ENCODE data around the gene POLN.

Gene POLN

DNA sequence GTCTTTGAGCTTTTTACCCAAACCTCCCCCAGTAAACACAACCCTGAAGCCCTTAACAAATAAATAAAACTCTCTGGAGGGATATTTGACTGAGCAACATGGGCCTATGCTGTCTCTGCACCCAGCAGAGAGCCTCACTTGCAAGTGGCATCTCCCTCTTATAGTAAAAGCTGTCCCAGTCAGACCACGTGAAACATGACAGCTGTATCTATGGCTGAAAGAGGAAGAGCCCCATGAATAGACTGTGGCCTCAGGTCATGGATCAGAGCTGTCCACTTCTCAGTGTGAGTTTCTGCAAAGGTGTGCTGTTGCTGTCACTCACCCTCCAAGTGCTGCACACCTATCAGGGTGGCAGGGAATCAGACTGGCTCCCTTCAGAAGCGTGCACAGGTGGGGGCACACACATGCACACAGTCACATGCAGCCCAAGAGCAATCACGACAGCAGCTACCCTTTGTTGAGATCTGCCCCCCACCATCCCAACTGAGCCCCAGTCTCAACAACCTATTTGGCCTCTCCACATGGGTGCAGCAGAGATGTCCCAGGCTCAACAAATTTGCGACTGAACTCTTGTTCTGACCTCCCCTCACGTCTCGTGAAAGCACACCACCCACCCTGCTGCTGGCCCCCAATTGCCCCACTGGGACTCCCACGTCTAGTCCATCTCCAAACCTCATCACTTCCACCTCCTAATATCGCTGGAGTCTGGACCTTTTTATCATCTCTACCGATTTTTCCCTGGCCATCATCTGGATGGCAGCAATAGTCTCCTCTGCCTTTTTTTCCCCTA, 137.2 kb downstream of the POLN start:
- Mint-ChIP-seq H3K9me3 (peaks cover 5% of the 10 kb centered on the region), H3K4me1 (no peaks in the 10 kb centered on the region), H3K27me3 (peaks cover 5% of the 10 kb centered on the region), H3K27ac (no peak overlapping the region), H3K36me3 (no peaks in the 10 kb centered on the region), H3K4me3 (no peak overlapping the region)

DNA sequence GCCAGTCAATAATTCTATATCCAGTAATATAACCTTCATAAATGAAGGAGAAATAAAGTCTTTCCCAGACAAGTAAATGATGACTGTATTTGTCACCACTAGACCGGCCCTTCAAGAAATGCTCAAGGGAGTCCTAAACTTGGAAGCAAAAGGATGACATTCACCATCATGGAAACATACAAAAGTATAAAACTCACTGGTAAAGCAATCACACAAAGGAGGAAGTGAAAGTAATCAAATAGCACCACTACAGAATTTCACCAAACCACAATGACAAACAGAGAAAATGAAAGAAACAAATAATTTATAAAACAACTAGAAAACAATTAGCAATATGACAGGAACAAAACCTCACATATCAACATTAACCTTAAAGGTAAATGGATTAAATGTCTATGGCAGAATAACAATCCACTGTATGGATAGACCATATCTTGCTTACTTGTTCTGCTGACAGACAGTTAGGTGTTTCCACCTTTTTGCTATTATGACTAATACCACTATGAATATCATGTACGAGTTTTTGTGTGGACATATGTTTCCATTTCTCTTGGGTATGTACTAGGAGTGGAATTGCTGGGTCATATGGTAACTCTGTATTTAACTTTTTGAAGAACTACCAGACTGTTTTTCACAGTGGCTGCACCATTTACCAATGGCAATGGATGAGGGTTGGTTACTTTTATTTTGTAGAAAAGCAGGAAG, 137.9 kb downstream of the POLN start:
- H3K27me3 Mint-ChIP-seq, result peaks cover 5% of the 10 kb centered on the region
- H3K27ac Mint-ChIP-seq, result no peak overlapping the region
- no peaks in the 10 kb centered on the region for H3K4me1 Mint-ChIP-seq
- peaks cover 5% of the 10 kb centered on the region for H3K9me3 Mint-ChIP-seq
- H3K4me3 Mint-ChIP-seq, result no peak overlapping the region
- H3K36me3 Mint-ChIP-seq, result no peaks in the 10 kb centered on the region

DNA sequence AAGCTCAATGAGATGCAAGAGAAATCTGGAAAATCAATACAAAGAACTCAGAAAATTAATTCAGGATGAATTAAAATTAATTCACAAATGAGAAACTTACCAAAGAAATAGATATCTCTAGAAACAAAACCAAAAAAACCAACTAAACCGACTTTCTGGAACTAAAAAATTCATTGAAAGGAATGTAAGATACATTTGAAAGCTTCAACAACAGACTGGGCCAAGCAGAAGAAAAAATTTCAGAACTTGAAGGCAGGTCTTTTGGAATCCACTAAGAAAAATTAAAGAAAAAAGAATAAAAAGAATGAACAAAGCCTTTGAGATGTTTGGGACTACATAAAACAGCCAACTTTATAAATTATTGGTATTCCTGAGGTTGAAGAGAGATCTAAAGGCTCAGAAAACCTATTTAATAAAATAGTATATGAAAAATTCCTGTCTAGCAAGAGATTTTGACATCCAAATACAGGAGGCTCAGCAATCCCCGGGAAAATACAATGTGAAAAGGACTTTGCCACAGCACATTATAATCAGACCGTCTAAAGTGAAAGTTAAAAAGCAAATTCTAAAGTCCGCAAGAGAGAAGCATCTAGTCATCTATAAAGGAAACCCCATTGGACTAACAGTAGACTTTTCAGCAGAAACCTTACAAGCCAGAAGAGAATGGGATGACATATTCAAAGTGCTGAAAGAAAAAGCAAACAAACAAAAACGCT, 138.6 kb downstream of the POLN start:
- no peak overlapping the region for H3K4me3 Mint-ChIP-seq
- H3K4me1 Mint-ChIP-seq, result no peaks in the 10 kb centered on the region
- peaks cover 1% of the 10 kb centered on the region for H3K27me3 Mint-ChIP-seq
- H3K36me3 Mint-ChIP-seq, result no peaks in the 10 kb centered on the region
- peaks cover 5% of the 10 kb centered on the region for H3K9me3 Mint-ChIP-seq
- no peak overlapping the region for H3K27ac Mint-ChIP-seq

DNA sequence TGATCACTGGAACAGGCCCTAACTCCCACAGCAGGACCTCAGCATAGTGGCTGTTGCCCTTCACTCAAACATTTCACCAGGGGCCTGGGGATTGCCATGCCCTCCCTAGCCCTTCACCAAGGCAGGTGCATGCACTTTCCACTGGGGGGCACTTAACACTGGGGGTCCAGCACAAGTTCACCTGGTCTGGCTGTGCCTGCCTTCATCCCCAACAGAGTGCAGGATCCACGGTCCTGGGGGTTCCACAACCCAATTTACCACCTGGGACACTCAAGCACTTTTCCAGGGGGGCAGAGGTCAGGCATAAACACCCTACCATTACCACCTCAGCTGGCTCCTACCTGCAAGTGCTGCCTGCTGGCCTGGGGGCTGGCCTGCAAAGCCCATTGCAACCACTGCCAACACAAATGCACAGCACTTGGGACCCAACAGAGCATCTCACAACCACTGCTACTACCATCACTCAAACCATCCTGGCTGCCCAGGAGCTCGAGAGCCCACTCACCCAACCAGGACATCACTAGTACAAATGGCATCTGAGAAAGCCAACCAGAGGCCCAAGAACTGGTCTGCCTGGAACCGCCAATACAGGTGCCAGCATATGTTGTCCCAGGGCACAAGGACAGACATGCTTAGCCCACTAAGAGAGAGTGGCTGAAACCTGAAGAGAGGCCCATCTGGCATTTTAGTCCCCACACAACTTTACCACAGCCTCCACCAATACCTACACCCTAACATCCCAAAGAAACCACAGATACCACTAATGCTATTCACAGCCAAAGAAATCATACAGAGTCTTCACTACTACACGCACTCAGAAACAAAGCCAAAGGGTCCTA, 139.7 kb downstream of the POLN start:
- no peak overlapping the region for H3K27ac Mint-ChIP-seq
- H3K27me3 Mint-ChIP-seq, result peaks cover 1% of the 10 kb centered on the region
- no peaks in the 10 kb centered on the region for H3K36me3 Mint-ChIP-seq
- H3K4me1 Mint-ChIP-seq, result no peaks in the 10 kb centered on the region
- H3K9me3 Mint-ChIP-seq, result peaks cover 5% of the 10 kb centered on the region
- no peak overlapping the region for H3K4me3 Mint-ChIP-seq

DNA sequence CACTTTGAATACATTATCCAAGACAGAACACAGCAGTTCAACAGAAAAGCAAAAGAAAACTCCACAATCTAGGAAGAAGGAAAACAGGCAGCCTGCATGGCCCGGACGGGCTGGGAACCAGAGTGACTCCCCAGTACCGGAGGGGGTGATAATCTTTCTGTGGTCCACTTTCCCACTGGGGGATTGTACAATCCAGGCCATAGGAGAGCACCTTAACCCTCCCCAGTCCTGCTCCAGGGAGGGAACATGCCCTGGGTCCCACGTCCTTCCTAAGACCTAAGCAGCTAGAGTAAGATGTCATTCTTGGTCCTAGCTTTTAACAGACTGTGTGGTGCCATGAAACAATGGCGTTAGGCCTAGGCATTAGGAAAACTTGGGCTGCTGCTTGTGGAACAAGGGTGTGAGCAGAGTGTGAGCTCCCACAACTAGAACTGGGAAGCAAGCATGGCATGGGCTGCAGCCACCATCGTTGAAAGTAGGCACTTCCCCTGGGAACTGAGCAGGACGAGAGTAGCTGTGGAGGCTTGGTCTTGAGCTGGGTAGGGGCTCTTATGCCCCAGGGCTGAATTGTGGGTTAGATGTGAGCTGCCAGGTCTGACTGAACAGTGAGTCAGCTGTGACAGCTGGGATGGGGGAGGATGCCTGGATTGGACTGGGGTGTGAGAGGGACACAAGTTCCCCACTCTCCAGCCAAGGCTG, 140.4 kb downstream of the POLN start:
- peaks cover 1% of the 10 kb centered on the region for H3K27me3 Mint-ChIP-seq
- H3K36me3 Mint-ChIP-seq, result peaks cover under 1% of the 10 kb centered on the region
- peaks cover 11% of the 10 kb centered on the region for H3K9me3 Mint-ChIP-seq

DNA sequence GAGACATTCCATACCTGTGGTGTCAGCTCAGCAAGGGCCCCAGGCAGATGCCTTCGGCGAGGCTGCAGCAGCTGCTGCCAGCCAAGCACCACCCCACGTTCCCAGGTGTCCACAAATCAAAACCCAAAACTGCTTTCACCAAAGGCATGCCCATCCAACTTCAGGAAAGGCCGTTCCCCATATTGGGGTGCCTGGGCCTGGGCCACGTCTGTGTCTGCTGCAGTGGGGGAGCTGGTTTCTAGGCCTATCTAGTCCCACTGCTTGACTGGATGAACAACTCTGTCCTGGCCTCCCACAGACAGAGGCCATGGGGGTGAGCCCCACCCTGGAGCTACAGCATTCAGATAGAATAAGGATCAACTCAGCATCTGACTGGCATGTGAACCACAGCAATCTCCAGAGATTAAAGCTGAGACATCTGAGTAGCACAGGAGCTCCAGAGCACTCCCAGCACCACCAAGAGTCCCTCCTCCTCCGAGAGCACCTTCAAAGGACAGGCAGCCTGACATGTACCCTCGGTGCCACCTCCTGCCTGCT, 145.8 kb downstream of the POLN start:
- Mint-ChIP-seq H3K4me3 (no peak overlapping the region), H3K36me3 (peaks cover 2% of the 10 kb centered on the region)

More for the DNA sequence above, 140.4 kb downstream of the POLN start:
- H3K4me3 Mint-ChIP-seq, result no peak overlapping the region
- no peak overlapping the region for H3K27ac Mint-ChIP-seq
- H3K4me1 Mint-ChIP-seq, result no peaks in the 10 kb centered on the region

DNA sequence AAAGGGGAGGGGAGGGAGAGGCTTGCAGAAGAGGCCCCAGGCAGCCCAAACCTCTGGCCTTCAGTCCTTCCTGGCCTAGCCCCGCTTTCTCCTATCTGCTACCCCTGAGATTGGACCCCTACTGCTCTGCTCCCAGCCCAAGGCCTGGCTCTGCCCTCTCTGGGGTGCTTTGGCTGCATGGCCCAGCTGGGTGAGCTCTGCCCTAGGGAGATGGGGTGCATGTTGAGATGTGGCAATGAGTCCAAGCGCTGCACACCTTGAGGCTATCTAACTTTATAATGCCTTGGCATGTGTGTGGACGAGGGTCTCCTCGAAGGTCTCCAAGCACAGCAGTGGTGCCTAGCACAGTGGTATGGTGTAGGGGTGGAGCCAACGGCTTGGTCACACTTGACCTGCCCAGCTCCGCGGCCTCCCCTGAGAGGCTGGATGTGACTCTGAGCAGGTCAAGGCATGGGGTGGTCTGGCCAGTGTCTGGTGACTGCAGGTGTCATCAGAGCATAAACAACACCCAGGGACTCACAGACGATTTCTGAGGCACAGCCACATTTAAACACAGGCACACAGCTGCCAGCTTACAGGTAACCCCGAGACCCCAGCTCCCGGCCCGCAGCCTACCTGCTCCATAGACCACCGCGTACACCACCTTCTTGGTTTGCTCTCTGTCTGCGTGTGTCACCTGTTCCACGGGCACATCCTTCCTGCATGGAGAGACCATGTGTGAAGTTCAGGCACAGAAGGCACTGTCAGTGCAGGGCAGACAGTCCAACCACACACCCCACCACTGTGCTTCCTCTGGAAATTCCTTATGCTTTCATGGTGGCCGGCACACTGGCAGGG, 146.5 kb downstream of the POLN start:
- Mint-ChIP-seq H3K36me3 (peaks cover 2% of the 10 kb centered on the region), H3K4me3 (no peak overlapping the region), H3K27me3 (no peaks in the 10 kb centered on the region), H3K27ac (no peak overlapping the region), H3K9me3 (peaks cover 8% of the 10 kb centered on the region), H3K4me1 (no peaks in the 10 kb centered on the region)

More for the DNA sequence above, 145.8 kb downstream of the POLN start:
- Mint-ChIP-seq H3K9me3 (peaks cover 8% of the 10 kb centered on the region), H3K27me3 (peaks cover under 1% of the 10 kb centered on the region), H3K4me1 (no peaks in the 10 kb centered on the region), H3K27ac (no peak overlapping the region)

DNA sequence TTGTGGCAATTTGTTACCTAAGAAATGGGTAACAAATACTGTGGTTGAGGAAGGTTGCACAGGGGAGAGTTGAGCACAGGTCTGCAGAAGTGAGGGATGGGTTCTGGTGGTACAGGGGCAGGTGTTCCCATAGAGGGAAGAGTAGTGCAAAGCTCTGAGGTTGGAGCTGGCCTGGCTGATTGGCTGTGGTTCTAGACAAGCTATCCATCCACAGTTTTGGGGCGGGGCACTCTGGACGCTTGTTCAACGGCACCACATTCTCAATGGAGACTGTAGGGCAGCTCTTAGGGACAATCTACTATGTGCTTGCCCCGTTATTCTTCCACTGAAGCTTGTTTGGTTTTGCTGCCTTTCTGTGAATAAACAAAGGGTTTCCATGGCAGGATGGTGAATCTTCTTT, 147.4 kb downstream of the POLN start:
- H3K27ac Mint-ChIP-seq, result no peak overlapping the region
- H3K36me3 Mint-ChIP-seq, result peaks cover 2% of the 10 kb centered on the region
- no peaks in the 10 kb centered on the region for H3K27me3 Mint-ChIP-seq
- H3K4me1 Mint-ChIP-seq, result no peaks in the 10 kb centered on the region
- H3K9me3 Mint-ChIP-seq, result peaks cover 8% of the 10 kb centered on the region
- H3K4me3 Mint-ChIP-seq, result no peak overlapping the region

DNA sequence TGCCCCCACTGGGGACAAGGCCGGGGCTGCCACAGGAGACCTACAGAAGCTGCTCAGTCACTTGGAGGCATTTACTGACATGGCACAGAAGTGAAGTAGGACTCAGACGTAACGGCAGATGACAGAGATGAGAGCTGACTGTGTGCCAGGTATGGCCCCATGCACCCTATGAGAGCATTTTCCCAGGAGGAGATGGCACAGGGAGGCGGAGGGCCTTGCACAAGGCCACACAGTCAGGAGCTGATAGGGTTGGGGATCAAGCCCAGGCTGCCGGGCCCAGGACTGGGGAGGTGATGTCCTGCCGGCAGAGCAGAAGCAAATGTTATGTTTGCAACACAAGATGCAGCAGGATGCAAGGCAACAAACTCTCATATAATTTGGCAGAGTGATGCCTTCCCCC, 148.7 kb downstream of the POLN start:
- H3K27ac Mint-ChIP-seq, result no peak overlapping the region
- no peaks in the 10 kb centered on the region for H3K4me1 Mint-ChIP-seq
- peaks cover 8% of the 10 kb centered on the region for H3K9me3 Mint-ChIP-seq
- no peak overlapping the region for H3K4me3 Mint-ChIP-seq
- peaks cover 2% of the 10 kb centered on the region for H3K36me3 Mint-ChIP-seq
- H3K27me3 Mint-ChIP-seq, result no peaks in the 10 kb centered on the region

DNA sequence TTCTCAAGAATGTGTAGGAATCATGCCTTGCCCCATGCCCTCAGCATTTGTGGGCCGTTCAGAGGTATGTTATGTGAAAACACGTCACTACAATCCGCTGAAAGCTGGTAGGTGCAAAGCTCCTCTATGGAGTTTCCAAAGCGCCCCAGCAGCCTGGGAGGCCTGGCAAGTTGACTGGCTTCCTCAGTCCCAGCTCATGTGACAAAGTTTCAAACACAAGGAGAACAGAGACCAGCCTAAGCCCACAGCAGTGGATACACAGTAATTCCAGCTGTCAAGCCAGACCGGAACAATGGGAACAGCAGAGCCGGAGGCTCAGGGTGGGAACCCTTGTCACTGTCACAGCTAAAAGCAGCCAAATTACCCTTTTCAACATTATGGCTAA, 149.3 kb downstream of the POLN start:
- Mint-ChIP-seq H3K4me3 (no peak overlapping the region), H3K4me1 (no peaks in the 10 kb centered on the region), H3K27me3 (no peaks in the 10 kb centered on the region), H3K27ac (no peak overlapping the region), H3K9me3 (peaks cover 8% of the 10 kb centered on the region), H3K36me3 (peaks cover 2% of the 10 kb centered on the region)

DNA sequence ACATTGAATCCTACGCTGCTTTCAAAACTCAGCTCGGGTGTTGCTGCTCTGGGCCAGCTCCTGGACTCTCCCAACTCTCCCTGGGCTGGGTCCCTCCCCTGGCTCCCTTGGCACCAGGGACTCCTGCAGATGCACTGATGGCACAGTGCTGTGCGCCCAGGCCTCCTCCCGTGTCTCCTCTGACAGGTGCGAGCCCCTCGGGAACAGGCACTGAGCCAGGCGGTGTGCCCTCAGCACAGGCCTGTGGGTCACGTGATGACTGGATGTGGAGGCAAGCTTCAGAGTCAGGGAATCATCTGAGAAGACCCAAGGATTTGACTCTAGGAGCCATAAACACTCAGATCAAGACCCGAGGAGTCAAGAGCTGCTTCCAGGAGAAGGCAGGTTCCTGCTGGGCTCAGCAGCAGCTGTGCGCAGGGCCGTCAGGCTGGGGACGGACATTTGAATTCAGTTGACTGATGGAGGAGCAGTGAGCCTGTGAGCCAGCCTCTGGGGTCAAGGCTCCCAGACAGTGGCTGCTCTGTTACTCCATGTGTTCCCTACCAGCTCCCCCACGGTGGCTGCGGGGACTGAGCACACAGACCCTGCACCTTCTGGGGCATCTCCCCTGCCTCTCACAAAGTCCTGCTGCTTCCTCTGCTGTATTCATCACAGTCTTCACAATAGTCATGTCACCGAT, 149.8 kb downstream of the POLN start:
- no peak overlapping the region for H3K4me3 Mint-ChIP-seq
- peaks cover 2% of the 10 kb centered on the region for H3K36me3 Mint-ChIP-seq
- H3K27me3 Mint-ChIP-seq, result no peaks in the 10 kb centered on the region
- H3K27ac Mint-ChIP-seq, result no peak overlapping the region
- H3K4me1 Mint-ChIP-seq, result no peaks in the 10 kb centered on the region
- H3K9me3 Mint-ChIP-seq, result peaks cover 8% of the 10 kb centered on the region

DNA sequence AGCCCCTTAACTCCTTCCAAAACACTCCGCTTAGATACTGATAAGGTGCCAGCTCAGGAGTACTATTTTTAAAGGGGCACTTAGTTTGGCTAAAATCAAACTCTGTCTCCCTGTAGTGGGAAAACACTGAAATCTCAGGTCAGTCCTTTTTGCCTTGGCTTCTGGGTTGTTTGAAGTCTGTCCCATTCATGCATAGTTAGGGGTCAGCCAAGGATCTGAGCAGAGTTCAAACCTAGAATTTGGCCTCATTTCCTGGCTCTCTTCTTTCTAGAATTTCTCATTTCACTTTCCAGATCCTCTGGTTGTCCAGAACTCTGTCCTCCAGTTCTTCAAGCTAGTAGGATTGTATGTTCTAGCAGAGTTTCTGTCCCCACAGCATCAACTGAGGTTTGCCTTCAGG, 151.3 kb downstream of the POLN start:
- H3K4me1 Mint-ChIP-seq, result no peaks in the 10 kb centered on the region
- H3K36me3 Mint-ChIP-seq, result no peaks in the 10 kb centered on the region
- H3K4me3 Mint-ChIP-seq, result no peak overlapping the region
- no peak overlapping the region for H3K27ac Mint-ChIP-seq
- no peaks in the 10 kb centered on the region for H3K27me3 Mint-ChIP-seq
- no peaks in the 10 kb centered on the region for H3K9me3 Mint-ChIP-seq

DNA sequence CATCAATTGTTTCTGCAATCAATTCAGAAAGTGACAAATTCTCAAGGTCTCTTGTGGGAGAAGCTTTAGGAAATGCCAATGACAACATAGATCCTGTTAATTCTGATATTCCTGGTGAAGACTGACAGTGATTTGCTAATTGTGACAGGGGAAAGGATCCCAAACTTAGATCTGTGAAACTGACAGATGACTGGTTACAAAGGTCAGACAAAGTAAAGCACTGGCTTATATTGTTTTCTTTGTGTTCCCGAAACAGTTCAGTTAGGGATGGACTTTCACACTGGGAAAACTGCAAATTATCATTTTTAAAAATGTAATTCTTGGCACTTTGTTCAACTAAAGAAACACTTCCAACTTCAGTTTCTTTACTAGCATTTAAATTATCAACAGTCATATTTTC, 152.7 kb downstream of the POLN start:
- Mint-ChIP-seq H3K4me3 (no peak overlapping the region), H3K27ac (no peak overlapping the region), H3K36me3 (no peaks in the 10 kb centered on the region), H3K27me3 (no peaks in the 10 kb centered on the region), H3K4me1 (no peaks in the 10 kb centered on the region), H3K9me3 (no peaks in the 10 kb centered on the region)
